Activated CD4-positive, alpha-beta memory T cell treated with anti-CD3 and anti-CD28 coated beads, Interleukin-2, amount 10 ng/mL, durations not matched to agents 7 days and 5 days (primary cell): ENCODE results near the gene TPRN. TPM values are rescaled to one million over a fixed set of nuclear protein-coding genes. Genes with fewer than 3 reads are reported as not detected.
A peak's percentile ranks its signal among the peaks of the same experiment; 100 is the strongest.
"Not testable (repeated sequence)": the region's sequence is repeated elsewhere in the genome, so short reads cannot be mapped to it uniquely, and the experiment has no call there.

ENCODE experiments used
- CTCF ChIA-PET: fragments of 350-600 bp; sonication (Branson Sonifier 250); formaldehyde crosslinking; loops from one replicate; lab custom pipeline; 2021; ENCODE audit warnings: antibody characterized with exemption, inconsistent platforms; lab: Charles Lee
- POLR2A ChIA-PET: fragments of 350-600 bp; sonication (Branson Sonifier 250); formaldehyde crosslinking; loops from one replicate; lab custom pipeline; 2021; ENCODE audit warnings: antibody characterized with exemption; lab: Charles Lee
- DNase-seq: peaks from one replicate; pipeline ENCODE4 v3.0.0-alpha.2; 2020
- H3K27ac Mint-ChIP-seq: one replicate; pipeline ENCODE4 v1.8.0; 2021; ENCODE audit warnings: mild to moderate bottlenecking, mixed read lengths
- H3K27me3 Mint-ChIP-seq: one replicate; pipeline ENCODE4 v1.8.0; 2021; ENCODE audit warnings: mixed read lengths
- H3K36me3 Mint-ChIP-seq: one replicate; pipeline ENCODE4 v1.8.0; 2021; ENCODE audit warnings: low read depth, mixed read lengths
- H3K4me1 Mint-ChIP-seq: one replicate; pipeline ENCODE4 v1.8.0; 2021; ENCODE audit warnings: mixed read lengths
- H3K4me3 Mint-ChIP-seq: one replicate; pipeline ENCODE4 v1.8.0; 2021; ENCODE audit warnings: mild to moderate bottlenecking, mixed read lengths
- H3K9me3 Mint-ChIP-seq: one replicate; pipeline ENCODE4 v1.8.0; 2021; ENCODE audit warnings: mixed read lengths
- total RNA-seq, 2 experiments: library from RNA; stranded (reverse); gene quantifications; one replicate each; pipeline ENCODE4 v1.2.3, GENCODE V29; 2021

The TPRN gene
- total RNA-seq, 2 experiments from 2014 or later, result 8.5 to 9.4 TPM

- peak overlapping the region; percentile 72 for H3K27ac Mint-ChIP-seq
- CTCF ChIA-PET, result interaction anchor here (0.5 to 2.5 kb wide), 9 partner anchors 13 to 212 kb away, joined by 3 to 12 read pairs (median 4); partner anchors contain the start of genes CYSRT1, NELFB, RNF224 and TOR4A
- DNase-seq, result peak; percentile 75
- H3K36me3 Mint-ChIP-seq, result peaks cover 30% of the 10 kb centered on the region
- peaks cover 45% of the 10 kb centered on the region for H3K4me1 Mint-ChIP-seq
- H3K9me3 Mint-ChIP-seq, result no peaks in the 10 kb centered on the region
- POLR2A ChIA-PET, result interaction anchor here (0.6 to 10.4 kb wide), 50 partner anchors 11 to 513 kb away, joined by 3 to 251 read pairs (median 4); partner anchors contain the start of genes ANAPC2, CYSRT1, DPH7 and DPP7
- no peaks in the 10 kb centered on the region for H3K27me3 Mint-ChIP-seq
- H3K4me3 Mint-ChIP-seq, result peak overlapping the region; percentile 88
These were observed 41.1 kb upstream of the TPRN start for GRCh38 chr9:137241490-137242268.

DNA sequence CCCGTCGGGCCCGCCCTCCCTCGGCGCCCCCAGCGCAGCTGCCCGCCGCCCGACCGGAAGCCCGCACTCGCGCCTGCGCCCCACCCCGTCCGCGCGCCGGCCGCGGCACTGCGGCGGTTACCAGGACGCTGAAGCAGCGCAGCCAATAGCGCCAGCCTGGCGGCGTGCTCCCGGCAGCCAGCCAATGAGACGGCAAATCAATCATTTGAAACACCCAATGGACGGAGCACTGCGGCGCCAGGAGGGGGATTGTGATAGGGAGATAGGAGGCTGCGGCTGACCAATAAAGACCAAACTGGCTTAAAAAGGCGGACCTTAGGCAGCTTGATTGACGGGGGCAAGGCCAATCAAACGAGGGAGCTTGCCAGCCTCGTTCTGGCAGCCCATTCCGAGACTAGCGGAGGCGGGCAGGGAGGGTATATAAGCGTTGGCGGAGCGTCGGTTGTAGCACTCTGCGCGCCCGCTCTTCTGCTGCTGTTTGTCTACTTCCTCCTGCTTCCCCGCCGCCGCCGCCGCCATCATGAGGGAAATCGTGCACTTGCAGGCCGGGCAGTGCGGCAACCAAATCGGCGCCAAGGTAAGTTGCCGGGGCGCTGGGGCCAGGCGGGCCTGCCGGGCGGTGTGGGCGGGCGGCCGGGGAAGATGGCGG lies 40.4 kb upstream of the TPRN start, which contains the start of gene TUBB4B:
Gene TUBB4B, plus strand, starts transcription at position 447 of the 649 bp plus-strand sequence. Its CDS starts 74 bp downstream, at position 521.
- DNase-seq, result peak; percentile 99
- Mint-ChIP-seq H3K4me3 (peak within 1 kb of the TSS; percentile 88), H3K9me3 (no peaks in the 10 kb centered on the region), H3K4me1 (peaks cover 47% of the 10 kb centered on the region), H3K27me3 (no peaks in the 10 kb centered on the region), H3K36me3 (peaks cover 30% of the 10 kb centered on the region), H3K27ac (peak within 1 kb of the TSS; percentile 94)
- CTCF ChIA-PET, result interaction anchor here (0.8 to 2.6 kb wide), 11 partner anchors 13 to 214 kb away, joined by 3 to 12 read pairs (median 4); partner anchors contain the start of genes CYSRT1, NELFB, RNF224 and TOR4A
- POLR2A ChIA-PET, result interaction anchor here (0.6 to 10.4 kb wide), 66 partner anchors 11 to 838 kb away, joined by 3 to 251 read pairs (median 4); partner anchors contain the start of genes AJM1, ANAPC2, CLIC3 and CYSRT1

DNA sequence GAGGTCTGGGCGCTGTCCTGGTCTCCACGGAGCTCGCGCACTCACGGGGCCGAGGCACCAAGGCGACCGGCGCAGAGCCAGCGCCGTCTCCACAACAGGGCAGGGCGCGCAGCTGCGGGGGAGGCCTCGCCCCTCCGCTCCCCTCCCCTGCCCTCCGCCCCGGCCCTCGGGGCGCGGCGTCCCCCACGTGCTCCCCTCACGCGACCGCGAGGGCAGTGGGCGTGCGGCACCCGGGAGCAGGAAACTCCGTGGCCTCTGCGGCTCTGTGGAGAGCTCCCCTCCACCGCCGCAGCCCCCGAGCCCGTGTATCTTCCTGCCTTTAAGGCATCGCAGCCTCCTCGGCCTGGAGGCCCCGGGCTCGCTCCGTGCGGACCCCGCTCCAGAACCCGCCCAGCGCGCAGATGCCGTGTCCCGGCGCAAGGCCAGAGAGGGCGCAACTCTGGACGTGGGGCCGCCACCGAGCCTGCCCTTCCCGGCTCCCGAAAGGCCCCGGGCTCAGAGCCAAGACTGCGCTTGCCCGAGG lies 39.8 kb upstream of the TPRN start:
- Mint-ChIP-seq H3K4me1 (peaks cover 47% of the 10 kb centered on the region), H3K9me3 (no peaks in the 10 kb centered on the region), H3K36me3 (peaks cover 30% of the 10 kb centered on the region), H3K4me3 (peak overlapping the region; percentile 72), H3K27me3 (no peaks in the 10 kb centered on the region), H3K27ac (peak overlapping the region; percentile 67)
- peak; percentile 75 for DNase-seq
- ChIA-PET CTCF (interaction anchor here (0.9 to 2.6 kb wide), 9 partner anchors 13 to 214 kb away, joined by 3 to 12 read pairs (median 4); partner anchors contain the start of genes CYSRT1, NELFB, RNF224 and TOR4A), POLR2A (interaction anchor here (0.6 to 10.4 kb wide), 64 partner anchors 10 to 837 kb away, joined by 3 to 251 read pairs (median 4); partner anchors contain the start of genes AJM1, ANAPC2, CLIC3 and CYSRT1)

DNA sequence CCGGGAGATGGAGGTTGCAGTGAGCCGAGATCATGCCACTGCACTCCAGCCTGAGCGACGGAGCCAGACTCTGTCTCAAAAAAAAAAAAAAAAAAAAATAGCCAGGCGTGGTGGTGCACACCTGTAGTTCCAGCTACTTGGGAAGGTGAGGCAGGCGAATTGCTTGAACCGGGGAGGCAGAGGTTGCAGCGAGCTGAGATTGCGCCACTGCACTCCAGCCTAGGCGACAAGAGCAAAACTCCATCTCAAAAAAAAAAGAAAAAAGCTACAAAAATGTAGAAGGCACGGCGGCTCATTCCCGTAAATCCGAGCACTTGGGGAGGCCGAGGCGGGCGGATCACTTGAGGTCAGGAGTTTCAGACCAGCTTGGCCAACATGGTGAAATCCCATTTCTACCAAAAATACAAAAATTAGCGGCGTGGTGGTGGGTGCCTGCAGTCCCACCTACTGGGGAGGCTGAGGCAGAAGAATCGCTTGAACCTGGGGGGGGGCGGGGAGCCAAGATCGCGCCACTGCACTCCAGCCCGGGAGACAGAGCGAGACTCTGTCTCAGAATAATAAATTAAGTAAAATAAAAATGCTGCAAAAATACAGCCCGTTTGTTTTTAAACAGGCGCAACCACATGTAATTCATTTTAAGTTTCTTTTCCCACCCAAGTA lies 39.1 kb upstream of the TPRN start:
- H3K9me3 Mint-ChIP-seq, H3K27me3 Mint-ChIP-seq, DNase-seq: not testable (repeated sequence)
- Mint-ChIP-seq H3K4me3 (peak overlapping the region; percentile 72), H3K27ac (peak overlapping the region; percentile 67), H3K36me3 (peaks cover 30% of the 10 kb centered on the region), H3K4me1 (peaks cover 47% of the 10 kb centered on the region)
- ChIA-PET CTCF (interaction anchor here (0.9 to 2.6 kb wide), 10 partner anchors 15 to 213 kb away, joined by 3 to 12 read pairs (median 4); partner anchors contain the start of genes CYSRT1, NELFB and TOR4A), POLR2A (interaction anchor here (0.7 to 10.4 kb wide), 39 partner anchors 9 to 836 kb away, joined by 3 to 251 read pairs (median 5); partner anchors contain the start of genes ANAPC2, CYSRT1, DPP7 and EHMT1)

DNA sequence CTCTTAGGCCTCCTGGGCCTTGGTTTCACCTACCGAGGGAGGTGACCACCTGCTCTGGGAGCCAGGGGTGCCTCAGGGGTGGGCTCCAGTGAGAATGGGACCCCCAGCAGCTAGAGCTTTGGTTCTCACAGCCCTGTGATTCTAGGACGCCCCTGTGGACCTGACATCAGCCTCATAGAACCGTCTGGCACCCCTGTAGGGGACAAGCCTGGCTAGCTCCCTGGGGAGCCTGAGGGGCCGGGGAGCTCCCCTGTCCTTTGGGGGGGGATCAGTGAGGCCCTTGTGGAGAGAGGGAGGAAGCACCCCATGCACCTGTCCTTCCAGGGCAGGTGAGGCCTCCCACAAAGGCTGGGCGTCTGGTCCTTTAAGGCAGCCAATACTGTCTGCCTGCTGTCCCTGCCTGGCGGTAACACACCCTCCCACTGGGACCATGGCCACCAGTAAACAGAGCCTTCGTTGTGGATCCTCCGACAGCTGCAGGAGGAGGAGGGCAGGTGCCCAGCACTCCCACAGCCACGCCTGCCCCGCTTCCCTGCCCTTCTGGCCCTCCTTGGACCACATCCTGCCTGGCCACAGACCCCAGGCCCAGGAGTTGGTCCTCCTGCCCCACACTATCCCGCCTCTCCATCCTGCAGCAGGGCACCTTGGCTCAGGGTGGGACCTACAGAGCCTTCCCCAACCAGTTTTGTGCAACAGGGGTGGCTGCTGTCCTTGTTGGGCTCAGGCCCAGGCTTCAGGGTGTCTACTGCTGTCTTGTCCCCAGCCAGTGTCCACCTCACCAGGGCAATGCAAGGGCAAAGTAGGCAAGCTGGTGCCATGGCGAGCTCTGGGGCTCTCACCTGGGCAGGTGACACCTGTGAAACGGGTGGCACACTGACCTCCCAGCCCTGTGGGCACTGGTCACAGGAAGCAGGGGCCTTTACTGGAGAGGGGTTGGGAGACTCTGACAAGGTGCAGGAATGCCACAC lies 37.5 kb upstream of the TPRN start:
- H3K27me3 Mint-ChIP-seq, result no peaks in the 10 kb centered on the region
- H3K4me3 Mint-ChIP-seq, result no peak overlapping the region
- no peak for DNase-seq
- peaks cover 36% of the 10 kb centered on the region for H3K4me1 Mint-ChIP-seq
- ChIA-PET CTCF (interaction anchor here (0.6 to 2.2 kb wide), 12 partner anchors 11 to 191 kb away, joined by 4 to 21 read pairs (median 8); partner anchors contain the start of genes CYSRT1 and RNF224), POLR2A (interaction anchor here (0.8 to 10.4 kb wide), 4 partner anchors 15 to 142 kb away, joined by 3 to 251 read pairs (median 22); partner anchors contain the start of genes DPP7, NELFB, STPG3 and TPRN)
- peaks cover 17% of the 10 kb centered on the region for H3K36me3 Mint-ChIP-seq
- no peaks in the 10 kb centered on the region for H3K9me3 Mint-ChIP-seq
- no peak overlapping the region for H3K27ac Mint-ChIP-seq

- Mint-ChIP-seq H3K4me1 (peaks cover 25% of the 10 kb centered on the region), H3K36me3 (peaks cover 7% of the 10 kb centered on the region), H3K27me3 (no peaks in the 10 kb centered on the region), H3K9me3 (no peaks in the 10 kb centered on the region), H3K27ac (no peak overlapping the region), H3K4me3 (no peak overlapping the region)
- POLR2A ChIA-PET, result interaction anchor here (0.8 to 10.4 kb wide), 11 partner anchors 12 to 206 kb away, joined by 3 to 251 read pairs (median 5); partner anchors contain the start of genes CYSRT1, MAN1B1, NELFB and STPG3
- CTCF ChIA-PET, result interaction anchor here (0.5 to 2.2 kb wide), 38 partner anchors 9 to 756 kb away, joined by 3 to 21 read pairs (median 4); partner anchors contain the start of genes ABCA2, AJM1, CYSRT1 and EHMT1
- DNase-seq, result no peak
These were observed 36.4 kb upstream of the TPRN start for GRCh38 chr9:137236936-137237421.

DNA sequence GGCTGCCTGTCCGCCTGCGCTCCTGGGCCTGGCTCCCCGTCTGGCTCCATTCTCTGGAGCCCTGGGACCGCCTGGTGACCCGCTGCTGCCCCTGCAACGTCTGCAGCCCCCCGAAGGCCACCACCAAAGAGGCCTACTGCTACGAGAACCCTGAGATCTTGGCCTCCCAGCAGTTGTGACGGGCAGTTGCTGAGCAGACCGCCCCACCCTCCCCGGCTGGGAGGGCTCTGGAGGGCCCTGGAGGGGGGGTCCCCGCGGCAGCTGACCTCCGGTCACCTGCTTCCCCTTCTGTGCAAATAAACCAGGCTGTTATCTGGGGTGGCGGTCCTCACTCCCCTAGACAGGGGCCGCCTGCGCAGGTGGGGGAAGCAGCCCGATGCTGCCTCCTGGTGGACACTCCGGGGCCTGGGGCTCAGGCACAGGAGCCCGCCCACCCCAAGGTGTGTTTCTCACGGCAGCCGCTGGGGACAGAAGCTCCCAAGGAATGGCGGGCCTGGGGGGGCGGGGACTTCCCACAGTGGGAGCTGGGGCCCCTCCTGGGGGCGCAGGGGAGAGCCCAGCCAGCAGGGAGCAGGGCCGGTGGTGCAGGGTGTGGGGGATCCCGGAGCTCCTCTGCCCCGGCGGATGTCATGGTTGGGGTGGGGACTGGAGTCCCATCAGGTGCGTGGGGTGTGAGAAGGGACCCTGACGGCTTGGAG lies 35.8 kb upstream of the TPRN start:
- H3K4me3 Mint-ChIP-seq, result no peak overlapping the region

DNA sequence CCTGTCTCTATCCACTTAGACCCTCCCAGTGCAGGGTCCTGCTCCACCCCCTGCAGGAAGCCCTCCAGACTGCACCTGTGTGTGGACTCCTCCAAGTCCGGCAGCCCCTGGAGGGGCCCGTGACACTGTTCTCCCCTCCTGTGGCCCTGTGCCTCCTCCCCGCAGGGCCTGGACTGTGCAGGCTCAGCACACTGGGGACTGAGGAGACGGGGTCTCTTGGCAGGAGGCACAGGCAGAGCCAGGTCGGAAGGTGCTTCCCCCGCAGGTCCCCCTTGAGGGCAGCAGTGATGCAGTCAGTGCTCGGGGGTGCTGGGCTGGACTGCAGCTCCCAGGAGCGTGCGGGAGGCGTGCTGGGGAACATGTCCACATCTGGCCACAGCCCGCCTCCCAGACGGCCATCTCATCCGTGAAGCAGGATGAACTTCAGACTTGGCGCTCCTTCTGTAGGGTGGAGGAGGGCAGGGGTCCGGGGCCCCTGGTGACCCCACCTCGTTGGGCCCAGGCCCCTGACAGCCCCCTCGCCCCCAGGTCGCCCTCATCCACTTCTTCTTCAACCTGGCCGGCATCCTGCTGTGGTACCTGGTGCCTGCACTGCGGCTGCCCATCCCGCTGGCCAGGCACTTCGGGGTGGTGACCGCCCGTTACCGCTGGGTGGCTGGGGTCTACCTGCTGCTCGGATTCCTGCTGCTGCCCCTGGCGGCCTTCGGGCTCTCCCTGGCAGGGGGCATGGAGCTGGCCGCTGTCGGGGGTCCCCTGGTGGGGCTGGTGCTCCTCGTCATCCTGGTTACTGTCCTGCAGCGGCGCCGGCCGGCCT lies 35.1 kb upstream of the TPRN start:
- ChIA-PET POLR2A (interaction anchor here (0.7 to 10.4 kb wide), 8 partner anchors 12 to 149 kb away, joined by 3 to 251 read pairs (median 5); partner anchors contain the start of genes ANAPC2, MAN1B1, NELFB and SSNA1), CTCF (interaction anchor here (1.0 to 2.2 kb wide), 14 partner anchors 9 to 507 kb away, joined by 3 to 21 read pairs (median 6); partner anchors contain the start of genes MAN1B1, NELFB, NPDC1 and RNF224)
- Mint-ChIP-seq H3K27ac (no peak overlapping the region), H3K4me1 (peaks cover 23% of the 10 kb centered on the region), H3K4me3 (no peak overlapping the region), H3K27me3 (no peaks in the 10 kb centered on the region), H3K9me3 (no peaks in the 10 kb centered on the region), H3K36me3 (no peaks in the 10 kb centered on the region)
- no peak for DNase-seq

More for the DNA sequence above, 35.8 kb upstream of the TPRN start:
- POLR2A ChIA-PET, result interaction anchor here (0.8 to 10.4 kb wide), 11 partner anchors 11 to 206 kb away, joined by 3 to 251 read pairs (median 5); partner anchors contain the start of genes CYSRT1, MAN1B1, NELFB and STPG3
- CTCF ChIA-PET, result interaction anchor here (0.5 to 2.2 kb wide), 38 partner anchors 10 to 756 kb away, joined by 3 to 21 read pairs (median 4); partner anchors contain the start of genes ABCA2, AJM1, CYSRT1 and EHMT1
- peaks cover 4% of the 10 kb centered on the region for H3K36me3 Mint-ChIP-seq
- peak; percentile 91 for DNase-seq
- peaks cover 25% of the 10 kb centered on the region for H3K4me1 Mint-ChIP-seq
- no peaks in the 10 kb centered on the region for H3K9me3 Mint-ChIP-seq
- no peak overlapping the region for H3K27ac Mint-ChIP-seq
- H3K27me3 Mint-ChIP-seq, result no peaks in the 10 kb centered on the region

DNA sequence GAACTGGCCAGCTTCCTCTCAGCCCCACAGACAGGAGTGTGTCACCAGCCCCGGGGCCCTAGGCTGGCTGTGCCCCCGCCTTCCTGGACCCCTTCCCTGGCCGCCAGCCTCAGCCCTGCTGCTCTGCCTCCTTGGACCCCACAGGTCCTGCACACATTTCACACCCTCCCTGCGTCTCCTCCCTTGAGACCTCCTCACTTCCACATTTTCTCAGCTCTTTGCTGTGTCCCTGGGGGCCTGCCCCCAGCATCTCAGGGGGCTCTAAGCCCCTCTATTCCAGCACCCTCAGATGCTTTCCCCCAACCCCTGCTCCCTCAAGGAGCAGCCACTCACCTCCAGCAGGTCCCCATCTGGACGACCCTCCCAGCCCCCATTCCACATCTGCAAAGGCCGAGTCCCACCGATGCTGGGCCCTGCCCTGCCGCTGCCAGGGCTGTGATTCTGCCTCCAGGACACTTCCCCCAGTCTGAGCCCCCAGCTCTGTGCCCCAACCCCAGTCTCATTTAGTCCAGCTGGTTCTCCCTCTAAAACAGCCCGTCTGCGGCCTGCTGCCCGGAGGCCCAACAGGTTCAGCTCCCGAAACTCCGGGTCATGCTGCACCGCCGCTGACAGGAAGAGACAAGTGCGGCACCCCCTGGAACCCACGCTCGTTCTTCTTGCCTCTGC lies 34.4 kb upstream of the TPRN start:
- Mint-ChIP-seq H3K4me3 (no peak overlapping the region), H3K4me1 (peaks cover 23% of the 10 kb centered on the region), H3K36me3 (no peaks in the 10 kb centered on the region), H3K27ac (no peak overlapping the region), H3K27me3 (no peaks in the 10 kb centered on the region), H3K9me3 (no peaks in the 10 kb centered on the region)
- POLR2A ChIA-PET, result interaction anchor here (0.7 kb wide), 1 partner anchor 46 kb away, joined by 3 read pairs; the partner anchor contains the start of genes ANAPC2 and SSNA1
- CTCF ChIA-PET, result no interaction called here
- DNase-seq, result no peak
